ENCODE data around the gene DOCK2.
"Not testable (repeated sequence)": the region's sequence is repeated elsewhere in the genome, so short reads cannot be mapped to it uniquely, and the experiment has no call there.

The DOCK2 gene

GRCh38 chr5:169637085-169637548 is at the start of gene DOCK2:
Gene DOCK2, plus strand, starts transcription at chr5:169637275. Its CDS starts 52 bp downstream, at chr5:169637327.
- H3K4me3 ChIP-seq (ENCODE audit: low read length): peak within 1 kb of the TSS; percentile 72
- no peak for TF ChIP-seq ZNF274 (IDR thresholded peaks at IDR 0.05; ENCODE audit: low read depth, low read length)

DNA sequence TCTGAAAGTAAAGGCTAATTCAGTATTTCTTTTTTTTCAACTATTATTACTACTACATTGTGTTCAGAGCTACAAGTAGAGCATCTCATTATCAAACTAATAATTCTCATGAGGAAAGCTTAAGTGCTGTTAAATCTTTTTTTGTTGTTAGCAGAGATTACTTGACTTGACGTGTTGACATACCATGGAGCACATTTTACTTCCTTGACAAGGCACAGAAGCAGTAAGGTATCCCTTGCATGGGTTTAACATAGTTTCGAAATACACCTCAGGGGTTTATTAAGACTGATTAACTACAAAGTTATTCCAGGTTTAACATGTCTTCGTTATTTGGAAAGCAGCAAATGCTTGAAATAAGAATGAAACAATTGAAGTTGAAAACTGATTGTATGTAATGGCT is 46.5 kb upstream of the DOCK2 start:
- no peak for TF ChIP-seq ZNF274 (IDR thresholded peaks at IDR 0.05; ENCODE audit: low read depth, low read length)
- no peak overlapping the region for H3K4me3 ChIP-seq (ENCODE audit: low read length)

DNA sequence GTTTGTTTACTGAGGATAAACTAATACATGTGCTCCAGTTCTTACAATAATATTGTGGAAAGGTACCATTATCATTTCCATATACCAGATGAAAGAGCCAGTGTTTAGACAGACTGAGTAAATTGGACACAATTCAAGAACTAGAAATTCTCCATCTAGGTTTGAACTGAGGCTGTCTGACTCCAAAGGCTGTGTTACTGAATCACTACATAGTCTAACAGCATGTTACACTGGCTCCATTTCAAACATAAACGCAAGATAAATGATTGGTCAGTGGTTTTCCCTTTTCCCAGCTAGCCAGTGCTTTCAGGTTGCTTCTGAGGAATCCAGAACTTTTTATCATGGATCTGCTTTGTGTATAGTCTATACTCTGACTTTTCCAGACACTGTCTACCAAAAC is 45.4 kb upstream of the DOCK2 start:
- no peak overlapping the region for H3K4me3 ChIP-seq (ENCODE audit: low read length)
- TF ChIP-seq ZNF274 (IDR thresholded peaks at IDR 0.05; ENCODE audit: low read depth, low read length): no peak

DNA sequence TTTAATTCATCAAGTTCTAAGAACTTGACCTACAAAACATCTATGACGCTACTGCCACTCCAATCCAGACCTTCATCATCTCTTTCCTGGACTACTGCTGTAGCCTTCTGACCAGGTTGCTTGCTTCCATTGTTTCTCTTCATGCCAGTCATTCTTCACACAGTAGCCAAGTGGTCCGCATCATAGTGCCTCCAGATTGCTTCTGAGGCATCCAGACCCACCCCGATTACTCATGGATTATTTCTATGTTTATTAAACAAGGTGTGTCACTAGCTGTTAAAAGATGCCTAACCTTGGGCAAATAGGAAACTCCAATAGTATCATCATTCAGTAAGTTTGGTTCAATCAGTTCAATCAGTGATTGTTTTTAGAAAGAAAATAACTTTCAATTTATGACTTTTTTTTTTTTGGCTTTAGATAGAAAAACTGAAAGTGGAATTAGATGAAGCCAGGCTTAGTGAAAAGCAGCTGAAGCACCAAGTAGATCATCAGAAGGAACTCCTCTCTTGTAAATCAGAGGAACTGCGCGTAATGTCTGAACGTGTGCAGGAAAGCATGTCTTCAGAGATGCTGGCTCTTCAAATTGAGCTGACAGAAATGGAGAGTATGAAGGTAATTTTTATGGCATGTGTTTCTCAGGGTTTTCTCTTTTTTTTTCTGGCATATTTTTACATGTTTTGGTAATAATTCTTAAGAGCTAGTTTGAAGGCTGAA is 44.0 kb upstream of the DOCK2 start:
- no peak overlapping the region for H3K4me3 ChIP-seq (ENCODE audit: low read length)
- no peak for TF ChIP-seq ZNF274 (IDR thresholded peaks at IDR 0.05; ENCODE audit: low read depth, low read length)

- TF ChIP-seq ZNF274 (IDR thresholded peaks at IDR 0.05; ENCODE audit: low read depth, low read length): no peak
- no peak overlapping the region for H3K4me3 ChIP-seq (ENCODE audit: low read length)
These were observed 41.8 kb upstream of the DOCK2 start for GRCh38 chr5:169595172-169595820.

- no peak for TF ChIP-seq ZNF274 (IDR thresholded peaks at IDR 0.05; ENCODE audit: low read depth, low read length)
These were observed 37.6 kb upstream of the DOCK2 start for GRCh38 chr5:169599451-169599850.

DNA sequence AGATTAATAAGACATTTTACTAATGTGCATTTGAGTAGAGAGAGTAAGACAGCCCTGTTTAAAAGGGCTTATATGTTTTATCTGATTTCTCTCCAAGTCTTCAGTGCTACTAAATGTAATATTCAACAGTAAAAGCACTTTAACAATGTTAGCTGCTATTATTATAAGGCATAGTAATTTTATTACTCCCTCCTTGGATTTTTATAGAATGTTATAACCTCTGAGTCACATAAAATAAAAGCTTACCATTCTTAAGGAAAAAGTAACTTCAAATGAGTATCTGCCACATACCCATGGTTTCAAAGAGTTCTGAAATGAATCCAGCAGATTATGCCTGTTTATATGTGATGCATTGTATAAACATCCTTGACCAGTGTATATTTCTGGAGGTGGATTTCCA is 34.5 kb upstream of the DOCK2 start:
- no peak overlapping the region for H3K4me3 ChIP-seq (ENCODE audit: low read length)
- TF ChIP-seq ZNF274 (IDR thresholded peaks at IDR 0.05; ENCODE audit: low read depth, low read length): no peak

More at GRCh38 chr5:169599451-169599850, 37.6 kb upstream of the DOCK2 start:
- H3K4me3 ChIP-seq (ENCODE audit: low read length): no peak overlapping the region

GRCh38 chr5:169606279-169606678 is 30.8 kb upstream of the DOCK2 start:
- TF ChIP-seq ZNF274 (IDR thresholded peaks at IDR 0.05; ENCODE audit: low read depth, low read length): no peak
- H3K4me3 ChIP-seq (ENCODE audit: low read length): no peak overlapping the region

DNA sequence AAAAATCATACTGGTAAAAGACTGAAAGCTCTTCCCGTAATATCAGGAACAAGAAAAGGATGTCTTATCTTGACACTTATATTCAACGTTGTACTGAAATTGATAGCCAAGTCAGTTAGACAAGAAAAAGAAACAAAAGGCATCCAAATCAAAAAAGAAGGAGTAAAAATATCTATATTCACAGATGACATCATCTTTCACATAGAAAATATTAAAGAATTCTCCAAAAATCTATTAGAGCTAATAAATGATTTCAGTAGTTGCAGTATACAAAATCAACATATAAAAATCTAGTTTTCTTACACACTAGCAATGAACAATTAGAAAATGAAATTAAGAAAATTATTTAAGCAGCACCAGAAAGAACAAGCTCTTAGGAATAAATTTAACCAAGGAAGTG is 29.2 kb upstream of the DOCK2 start:
- TF ChIP-seq ZNF274 (IDR thresholded peaks at IDR 0.05; ENCODE audit: low read depth, low read length): no peak
- no peak overlapping the region for H3K4me3 ChIP-seq (ENCODE audit: low read length)

DNA sequence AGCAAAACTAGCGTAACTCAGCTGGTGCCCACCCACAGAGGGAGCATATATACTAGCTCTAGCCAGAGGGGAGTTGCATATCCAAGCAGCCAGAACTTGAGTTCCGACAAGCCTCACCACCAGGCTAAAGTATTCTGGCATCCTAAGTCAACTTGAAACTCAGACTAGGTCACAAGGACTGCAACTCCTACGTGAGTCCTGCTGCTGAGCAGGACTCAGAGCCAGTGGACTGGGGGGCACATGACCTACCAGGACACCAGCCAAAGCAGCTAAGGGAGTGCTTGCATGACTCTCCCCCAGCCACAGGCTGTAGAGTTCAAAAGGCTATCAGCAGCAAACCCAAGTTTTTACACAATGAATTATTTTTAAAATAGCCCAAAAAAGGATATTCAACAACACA is 27.4 kb upstream of the DOCK2 start:
- H3K4me3 ChIP-seq (ENCODE audit: low read length): no peak overlapping the region
- no peak for TF ChIP-seq ZNF274 (IDR thresholded peaks at IDR 0.05; ENCODE audit: low read depth, low read length)

GRCh38 chr5:169610606-169611005 is 26.5 kb upstream of the DOCK2 start:
- no peak for TF ChIP-seq ZNF274 (IDR thresholded peaks at IDR 0.05; ENCODE audit: low read depth, low read length)
- H3K4me3 ChIP-seq (ENCODE audit: low read length): no peak overlapping the region

DNA sequence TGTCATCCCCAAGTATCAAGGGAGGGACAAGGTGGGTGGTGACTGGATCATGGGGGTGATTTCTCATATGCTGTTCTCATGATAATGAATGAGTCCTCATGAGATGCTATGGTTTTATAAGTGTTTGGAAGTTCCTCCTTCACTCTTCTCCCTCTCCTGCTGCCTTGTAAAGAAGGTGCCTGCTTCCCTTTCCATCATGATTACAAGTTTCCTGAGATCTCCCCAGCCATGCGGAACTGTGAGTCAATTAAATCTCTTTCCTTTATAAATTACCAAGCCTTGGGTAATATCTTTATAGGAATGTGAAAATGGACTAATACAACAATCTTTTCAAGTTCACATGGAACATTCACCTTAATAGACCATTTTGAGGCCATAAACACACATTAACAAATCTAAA is 21.5 kb upstream of the DOCK2 start:
- H3K4me3 ChIP-seq (ENCODE audit: low read length): no peak overlapping the region
- no peak for TF ChIP-seq ZNF274 (IDR thresholded peaks at IDR 0.05; ENCODE audit: low read depth, low read length)

GRCh38 chr5:169624307-169624706 is 12.8 kb upstream of the DOCK2 start:
- H3K4me3 ChIP-seq (ENCODE audit: low read length): not testable (repeated sequence)

DNA sequence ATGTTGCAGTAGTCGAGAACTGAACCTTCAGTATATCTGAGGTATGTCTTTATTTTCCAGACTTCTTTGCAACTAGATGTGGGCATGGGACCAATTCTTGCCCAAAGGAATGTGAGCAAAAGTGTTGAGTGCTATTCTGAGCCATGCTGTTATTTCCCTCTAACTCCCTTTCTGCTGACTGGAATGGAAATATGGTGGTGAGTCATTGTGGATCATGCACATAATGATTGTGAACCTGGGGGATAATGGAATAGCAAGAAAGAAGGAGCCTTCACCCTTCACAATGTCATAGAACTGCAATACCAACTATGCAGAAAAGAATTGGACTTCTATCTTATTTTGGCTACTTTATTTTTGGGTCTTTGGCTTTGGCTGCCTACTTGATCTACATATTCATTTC is 10.3 kb upstream of the DOCK2 start:
- no peak for TF ChIP-seq ZNF274 (IDR thresholded peaks at IDR 0.05; ENCODE audit: low read depth, low read length)
- no peak overlapping the region for H3K4me3 ChIP-seq (ENCODE audit: low read length)

GRCh38 chr5:169627551-169627950 is 9.5 kb upstream of the DOCK2 start:
- TF ChIP-seq ZNF274 (IDR thresholded peaks at IDR 0.05; ENCODE audit: low read depth, low read length): no peak

More at GRCh38 chr5:169627551-169627950, 9.5 kb upstream of the DOCK2 start:
- H3K4me3 ChIP-seq (ENCODE audit: low read length): no peak overlapping the region

All from GM08714 (cell line).